NCI-H2107 treated with DMSO at 0.1 percent for 48 hours (cell line): ENCODE data around the gene HOXC11.

ENCODE experiments used
- DNase-seq: peaks from one replicate; lab custom pipeline; 2025; ENCODE audit not compliant: unreplicated experiment; lab: John Stamatoyannopoulos, UW

HOXC11 gene

GRCh38 chr12:53942467-53942997, 30.4 kb upstream of the HOXC11 start:
- no peak for DNase-seq

- DNase-seq: no peak
These were observed 28.7 kb upstream of the HOXC11 start for GRCh38 chr12:53944209-53944608.

GRCh38 chr12:53944907-53945847, 27.7 kb upstream of the HOXC11 start:
- no peak for DNase-seq

- DNase-seq: no peak
These were observed 25.2 kb upstream of the HOXC11 start for GRCh38 chr12:53947743-53948142.

GRCh38 chr12:53948650-53949593, 24.0 kb upstream of the HOXC11 start:
- no peak for DNase-seq

GRCh38 chr12:53949631-53950436, 23.1 kb upstream of the HOXC11 start:
- DNase-seq: no peak

GRCh38 chr12:53950437-53950773, 22.5 kb upstream of the HOXC11 start:
- no peak for DNase-seq

- DNase-seq: no peak
These were observed 21.9 kb upstream of the HOXC11 start for GRCh38 chr12:53950789-53951576.

- DNase-seq: no peak
These were observed 21.2 kb upstream of the HOXC11 start for GRCh38 chr12:53951577-53952334.

GRCh38 chr12:53952335-53952694, 20.6 kb upstream of the HOXC11 start:
- no peak for DNase-seq

- no peak for DNase-seq
These were observed 19.8 kb upstream of the HOXC11 start for GRCh38 chr12:53952871-53953734.

GRCh38 chr12:53953831-53954693, 18.9 kb upstream of the HOXC11 start:
- no peak for DNase-seq

GRCh38 chr12:53954694-53955035, 18.3 kb upstream of the HOXC11 start, which contains the start of gene HOXC12:
Gene HOXC12 (plus strand): TSS chr12:53954903. CDS start chr12:53954930, 27 bp downstream.
- no peak for DNase-seq

GRCh38 chr12:53955036-53955775, 17.7 kb upstream of the HOXC11 start:
- DNase-seq: no peak

- no peak for DNase-seq
These were observed 17.1 kb upstream of the HOXC11 start for GRCh38 chr12:53955776-53956250.

GRCh38 chr12:53956251-53956887, 16.6 kb upstream of the HOXC11 start:
- DNase-seq: no peak
